Activated CD4-positive, alpha-beta T cell treated with anti-CD3 and anti-CD28 coated beads, Interleukin-2, amount 50 U/mL, for 4 hours (primary cell): ENCODE measurements around the gene MACROD2.

Source experiments
- DNase-seq, 2 experiments: peaks; one replicate each; pipeline ENCODE4 v3.0.0-alpha.2; 2020

Gene MACROD2

GRCh38 chr20:14723614-14724013, 728.3 kb downstream of the MACROD2 start:
- no peak for DNase-seq

GRCh38 chr20:14724036-14724435, 728.7 kb downstream of the MACROD2 start:
- no peak for DNase-seq

- DNase-seq: no peak
Observed at GRCh38 chr20:14724468-14724867, 729.2 kb downstream of the MACROD2 start.

DNA sequence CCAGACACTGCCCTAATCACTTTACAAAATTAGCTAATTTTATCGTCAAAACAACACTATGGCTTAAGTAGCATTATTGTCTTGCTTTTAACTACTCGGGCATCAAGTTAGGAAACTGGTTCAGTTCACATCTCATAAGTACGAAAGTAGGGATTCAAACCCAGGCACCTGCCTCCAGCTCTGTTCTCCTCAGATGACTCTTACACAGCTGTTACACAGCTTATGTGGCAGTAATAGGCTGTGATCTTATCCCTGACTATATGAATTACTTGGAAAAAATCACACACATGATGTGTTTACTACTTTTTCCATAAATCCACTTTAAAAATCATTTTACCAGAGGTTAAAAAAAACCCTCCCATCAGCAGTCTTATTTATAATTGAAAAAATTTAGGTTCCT, 731.3 kb downstream of the MACROD2 start:
- DNase-seq: no peak

GRCh38 chr20:14727485-14728150, 732.3 kb downstream of the MACROD2 start:
- no peak for DNase-seq

DNA sequence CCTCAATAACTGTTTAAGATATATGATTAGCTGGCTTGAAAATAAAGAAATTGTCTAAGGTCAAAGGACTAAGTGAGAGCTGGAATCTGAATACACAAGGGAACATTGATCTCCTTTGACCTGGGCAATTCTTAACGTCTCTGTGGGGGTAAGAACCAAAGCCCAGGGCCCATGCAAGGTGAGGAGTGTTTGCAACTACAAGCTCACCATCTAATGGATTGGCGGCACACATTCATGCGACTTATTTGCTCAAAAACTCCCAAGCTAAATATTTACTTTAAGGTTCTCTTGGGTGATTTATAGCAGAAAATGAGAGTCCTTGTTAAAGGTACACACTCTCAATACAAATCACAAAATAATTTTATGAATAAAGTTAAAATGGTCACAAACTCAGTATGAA, 734.1 kb downstream of the MACROD2 start:
- no peak for DNase-seq

DNA sequence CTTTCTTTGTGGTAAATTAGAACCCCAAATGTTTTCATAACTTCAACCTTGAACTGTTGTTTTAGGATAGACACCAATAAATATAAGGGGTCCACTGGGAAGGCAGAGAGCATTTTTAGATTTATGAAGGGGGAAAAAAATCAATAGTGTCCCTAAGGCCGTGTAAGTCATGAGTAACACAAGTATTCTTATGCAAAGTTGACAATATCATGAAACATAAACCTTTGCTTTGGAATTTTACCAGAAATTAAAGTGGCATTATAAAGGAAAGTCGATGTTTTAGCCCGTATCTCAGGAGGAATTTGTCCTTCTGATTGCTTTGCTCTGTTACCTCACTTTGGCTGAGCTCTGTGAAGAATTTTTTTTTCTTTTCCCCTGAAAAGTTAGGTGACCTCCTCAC, 737.0 kb downstream of the MACROD2 start:
- DNase-seq: no peak

- no peak for DNase-seq
Observed at GRCh38 chr20:14732996-14733395, 737.7 kb downstream of the MACROD2 start.

DNA sequence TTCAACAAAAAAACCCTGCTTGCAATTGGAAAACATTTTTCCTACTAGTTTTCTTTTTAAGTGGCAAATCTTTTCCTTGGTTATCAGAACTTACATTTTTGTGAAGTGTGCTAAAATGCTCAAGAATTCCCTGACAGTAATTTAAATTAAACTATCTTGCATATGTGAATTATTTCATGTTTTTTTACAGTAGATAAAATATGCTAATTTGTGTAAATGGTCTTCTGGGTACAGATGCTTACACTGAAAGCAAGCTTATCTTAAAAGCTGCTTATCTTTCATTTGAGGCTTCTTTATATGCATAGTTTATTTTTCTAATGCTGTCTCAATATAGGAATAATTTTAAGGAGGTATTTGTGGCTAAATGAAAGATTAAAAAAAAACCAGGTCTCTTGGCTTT, 745.1 kb downstream of the MACROD2 start:
- no peak for DNase-seq

GRCh38 chr20:14741616-14742015, 746.3 kb downstream of the MACROD2 start:
- no peak for DNase-seq

- DNase-seq: no peak
Observed at GRCh38 chr20:14744723-14745122, 749.4 kb downstream of the MACROD2 start.

- no peak for DNase-seq
Observed at GRCh38 chr20:14745830-14746229, 750.5 kb downstream of the MACROD2 start.

- no peak for DNase-seq
Observed at GRCh38 chr20:14751191-14751590, 755.9 kb downstream of the MACROD2 start.

- DNase-seq: no peak
Observed at GRCh38 chr20:14757728-14758127, 762.4 kb downstream of the MACROD2 start.

- DNase-seq: no peak
Observed at GRCh38 chr20:14758356-14758755, 763.0 kb downstream of the MACROD2 start.

- DNase-seq: no peak
Observed at GRCh38 chr20:14759979-14760378, 764.7 kb downstream of the MACROD2 start.

DNA sequence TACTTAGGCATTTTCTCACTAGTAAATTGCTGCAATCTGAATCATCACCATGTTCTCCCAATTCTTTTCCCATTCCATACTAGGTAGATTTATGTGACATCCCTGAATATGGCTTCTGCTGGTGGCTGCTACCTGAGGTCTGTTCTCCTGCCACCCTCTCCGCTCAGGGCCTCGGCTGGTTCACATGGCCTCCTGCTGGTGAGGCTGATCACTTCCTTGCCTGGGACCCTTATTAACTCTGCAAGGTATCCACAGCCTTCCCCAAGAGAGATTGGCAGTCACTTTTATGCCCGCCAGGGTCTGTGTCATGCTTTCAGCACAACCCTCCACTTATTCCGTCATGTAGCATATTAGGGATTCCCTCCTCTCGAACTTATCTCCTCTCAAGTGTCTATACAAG, 766.6 kb downstream of the MACROD2 start:
- no peak for DNase-seq

- no peak for DNase-seq
Observed at GRCh38 chr20:14764511-14765369, 769.4 kb downstream of the MACROD2 start.

DNA sequence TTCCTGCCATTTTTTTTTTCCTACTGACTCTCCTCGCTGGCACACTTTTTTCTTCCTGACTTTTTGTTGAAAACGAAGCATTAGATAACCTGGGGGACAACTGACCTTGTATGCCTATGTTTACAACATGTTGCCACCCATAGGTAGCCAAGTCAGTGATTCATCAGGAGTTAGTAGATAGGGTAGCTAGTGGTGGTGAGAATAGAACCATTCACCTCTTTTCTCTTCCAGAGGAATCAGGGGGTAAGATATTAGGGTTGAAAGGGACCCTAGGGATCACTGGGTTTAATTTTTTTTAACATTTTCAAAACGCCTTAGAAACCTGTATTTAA, 770.0 kb downstream of the MACROD2 start:
- DNase-seq: no peak

DNA sequence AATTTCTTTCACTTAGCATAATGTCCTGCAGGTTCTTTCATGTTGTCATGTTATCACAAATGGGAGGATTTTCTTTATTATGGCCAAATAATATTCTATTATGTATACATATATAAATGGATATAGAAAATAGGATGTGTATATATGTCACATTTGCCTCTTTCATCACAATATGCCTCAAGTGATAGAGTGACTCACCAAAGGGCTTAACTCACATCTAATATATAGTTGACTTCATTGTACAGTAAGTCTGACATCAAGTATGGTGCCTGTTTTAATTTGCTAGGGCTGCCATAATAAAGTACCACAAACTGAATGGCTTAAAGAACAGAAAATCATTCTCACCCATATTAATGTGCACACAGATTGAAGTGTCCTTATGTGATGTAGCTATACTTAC, 778.2 kb downstream of the MACROD2 start:
- no peak for DNase-seq

- no peak for DNase-seq
Observed at GRCh38 chr20:14775778-14776177, 780.5 kb downstream of the MACROD2 start.

GRCh38 chr20:14777591-14777990, 782.3 kb downstream of the MACROD2 start:
- DNase-seq: no peak

GRCh38 chr20:14778096-14778495, 782.8 kb downstream of the MACROD2 start:
- DNase-seq: no peak

DNA sequence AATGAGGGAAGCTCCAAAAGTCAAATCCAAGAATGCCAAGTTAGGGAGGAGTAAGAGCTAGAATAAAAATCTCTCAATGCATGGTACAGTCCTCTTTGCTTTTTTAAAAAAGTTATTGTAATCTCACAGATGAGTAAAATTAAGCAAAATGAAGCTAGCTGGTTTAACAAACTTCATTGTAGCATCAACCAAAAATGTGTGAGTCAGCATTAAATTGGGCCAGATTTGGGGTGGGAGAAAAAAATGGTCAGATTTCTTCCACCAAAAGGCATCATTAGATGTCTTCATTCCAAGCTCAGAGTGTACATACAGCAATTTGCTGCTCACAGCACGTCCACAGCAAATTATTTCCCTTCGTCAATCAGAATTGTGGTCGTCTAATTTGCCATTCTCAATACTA, 783.6 kb downstream of the MACROD2 start:
- no peak for DNase-seq

DNA sequence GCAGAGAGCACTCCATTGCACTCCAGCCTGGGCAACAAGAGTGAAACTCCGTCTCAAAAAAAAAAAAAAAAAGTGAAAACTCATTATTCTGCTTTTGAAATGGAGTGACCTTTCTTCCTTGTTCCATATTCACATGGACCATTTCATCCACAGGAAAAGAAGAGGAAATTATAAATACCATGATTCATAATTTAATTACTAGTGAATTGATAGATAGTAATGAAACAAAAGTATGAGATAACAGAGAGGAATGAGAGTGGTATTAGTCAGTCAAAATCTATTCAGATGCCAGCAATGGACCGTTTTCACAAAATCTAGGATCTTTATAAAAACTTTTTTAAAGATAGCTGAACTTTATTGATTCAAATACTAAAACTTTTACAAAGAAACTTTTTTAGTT, 785.2 kb downstream of the MACROD2 start:
- DNase-seq: no peak
